Measurements from ENCODE around the gene ADCY1.

Gene ADCY1

GRCh38 chr7:45659496-45660139 lies 85.5 kb downstream of the ADCY1 start:
- no peak for DNase-seq (ENCODE audit: low read depth, low spot score)

GRCh38 chr7:45660201-45660900 lies 86.2 kb downstream of the ADCY1 start:
- no peak for DNase-seq (ENCODE audit: low read depth, low spot score)
- H3K4me3 ChIP-seq (ENCODE audit: low read length) = no peak overlapping the region

More at GRCh38 chr7:45659496-45660139, 85.5 kb downstream of the ADCY1 start:
- no peak overlapping the region for H3K4me3 ChIP-seq (ENCODE audit: low read length)

GRCh38 chr7:45660901-45661211 lies 86.7 kb downstream of the ADCY1 start:
- no peak for DNase-seq (ENCODE audit: low read depth, low spot score)
- H3K4me3 ChIP-seq (ENCODE audit: low read length) = no peak overlapping the region

GRCh38 chr7:45661302-45661995 lies 87.3 kb downstream of the ADCY1 start:
- no peak overlapping the region for H3K4me3 ChIP-seq (ENCODE audit: low read length)
- no peak for DNase-seq (ENCODE audit: low read depth, low spot score)

GRCh38 chr7:45662018-45662417 lies 87.8 kb downstream of the ADCY1 start:
- DNase-seq (ENCODE audit: low read depth, low spot score) = no peak
- no peak overlapping the region for H3K4me3 ChIP-seq (ENCODE audit: low read length)

- no peak for DNase-seq (ENCODE audit: low read depth, low spot score)
These were observed 88.5 kb downstream of the ADCY1 start for GRCh38 chr7:45662540-45663166.

GRCh38 chr7:45663167-45663921 lies 89.2 kb downstream of the ADCY1 start:
- DNase-seq (ENCODE audit: low read depth, low spot score) = no peak
- no peak overlapping the region for H3K4me3 ChIP-seq (ENCODE audit: low read length)

More at GRCh38 chr7:45662540-45663166, 88.5 kb downstream of the ADCY1 start:
- H3K4me3 ChIP-seq (ENCODE audit: low read length) = no peak overlapping the region

- H3K4me3 ChIP-seq (ENCODE audit: low read length) = no peak overlapping the region
- no peak for DNase-seq (ENCODE audit: low read depth, low spot score)
These were observed 89.9 kb downstream of the ADCY1 start for GRCh38 chr7:45663965-45664633.

- H3K4me3 ChIP-seq (ENCODE audit: low read length) = no peak overlapping the region
- no peak for DNase-seq (ENCODE audit: low read depth, low spot score)
These were observed 91.0 kb downstream of the ADCY1 start for GRCh38 chr7:45665172-45665571.

- no peak for DNase-seq (ENCODE audit: low read depth, low spot score)
- no peak overlapping the region for H3K4me3 ChIP-seq (ENCODE audit: low read length)
These were observed 96.1 kb downstream of the ADCY1 start for GRCh38 chr7:45670227-45670626.

GRCh38 chr7:45670717-45671116 lies 96.5 kb downstream of the ADCY1 start:
- H3K4me3 ChIP-seq (ENCODE audit: low read length) = no peak overlapping the region
- DNase-seq (ENCODE audit: low read depth, low spot score) = no peak

- H3K4me3 ChIP-seq (ENCODE audit: low read length) = no peak overlapping the region
- no peak for DNase-seq (ENCODE audit: low read depth, low spot score)
These were observed 103.2 kb downstream of the ADCY1 start for GRCh38 chr7:45677311-45677900.

- no peak overlapping the region for H3K4me3 ChIP-seq (ENCODE audit: low read length)
- DNase-seq (ENCODE audit: low read depth, low spot score) = no peak
These were observed 105.3 kb downstream of the ADCY1 start for GRCh38 chr7:45679516-45679915.

GRCh38 chr7:45680776-45681175 lies 106.6 kb downstream of the ADCY1 start:
- no peak for DNase-seq (ENCODE audit: low read depth, low spot score)
- no peak overlapping the region for H3K4me3 ChIP-seq (ENCODE audit: low read length)

- H3K4me3 ChIP-seq (ENCODE audit: low read length) = no peak overlapping the region
- no peak for DNase-seq (ENCODE audit: low read depth, low spot score)
These were observed 107.6 kb downstream of the ADCY1 start for GRCh38 chr7:45681596-45682357.

- DNase-seq (ENCODE audit: low read depth, low spot score) = no peak
- H3K4me3 ChIP-seq (ENCODE audit: low read length) = no peak overlapping the region
These were observed 108.2 kb downstream of the ADCY1 start for GRCh38 chr7:45682358-45682735.

GRCh38 chr7:45682836-45683555 lies 108.8 kb downstream of the ADCY1 start:
- no peak overlapping the region for H3K4me3 ChIP-seq (ENCODE audit: low read length)
- no peak for DNase-seq (ENCODE audit: low read depth, low spot score)
